GM19238 (cell line): ENCODE measurements around the gene MAFG.

Experiments used
- DNase-seq: peaks from one replicate; pipeline ENCODE4 v3.0.0; 2011; ENCODE audit warnings: low spot score; ENCODE audit not compliant: insufficient read length

MAFG gene

GRCh38 chr17:81909966-81910839 is 17.3 kb downstream of the MAFG start:
- no peak for DNase-seq

DNA sequence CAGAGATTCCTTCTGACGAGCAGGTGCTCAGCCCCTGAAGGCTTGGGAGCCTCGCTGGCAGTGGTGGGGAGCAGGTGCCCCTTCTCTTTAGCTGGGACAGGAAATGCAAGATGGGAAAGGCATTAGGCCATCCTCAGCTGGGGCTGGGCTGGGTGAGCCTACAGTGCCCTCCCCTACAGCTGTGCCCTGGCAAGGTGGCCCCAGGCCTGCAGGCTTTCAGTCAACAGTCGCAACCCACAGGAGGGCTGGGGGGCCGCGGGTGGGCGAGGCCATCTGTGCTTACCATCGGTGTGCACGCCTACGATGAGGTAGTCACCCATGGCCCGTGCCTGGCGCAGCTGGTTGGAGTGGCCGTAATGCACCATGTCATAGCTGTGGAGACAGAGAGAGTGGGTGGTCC is 18.3 kb downstream of the MAFG start:
- no peak for DNase-seq

DNA sequence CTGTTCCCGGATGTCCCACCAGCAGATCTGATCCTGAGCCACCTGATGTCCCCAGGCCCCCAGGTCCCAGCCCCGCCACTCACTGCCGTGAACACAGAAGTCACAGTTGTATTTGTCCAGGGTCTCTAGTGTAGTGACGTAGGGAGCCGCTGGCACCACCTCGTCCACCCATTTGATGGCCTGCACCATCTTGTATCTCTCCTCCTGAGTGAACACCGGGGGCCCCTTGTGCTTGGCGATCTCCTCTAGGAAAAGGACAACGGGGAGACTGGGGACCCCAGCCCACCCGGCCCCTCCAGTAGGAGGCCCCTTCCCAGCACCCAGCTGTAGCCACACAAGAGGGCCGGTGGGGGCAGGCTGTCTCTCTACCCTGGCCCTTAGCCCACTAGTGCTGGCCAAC is 18.7 kb downstream of the MAFG start:
- DNase-seq, result no peak

DNA sequence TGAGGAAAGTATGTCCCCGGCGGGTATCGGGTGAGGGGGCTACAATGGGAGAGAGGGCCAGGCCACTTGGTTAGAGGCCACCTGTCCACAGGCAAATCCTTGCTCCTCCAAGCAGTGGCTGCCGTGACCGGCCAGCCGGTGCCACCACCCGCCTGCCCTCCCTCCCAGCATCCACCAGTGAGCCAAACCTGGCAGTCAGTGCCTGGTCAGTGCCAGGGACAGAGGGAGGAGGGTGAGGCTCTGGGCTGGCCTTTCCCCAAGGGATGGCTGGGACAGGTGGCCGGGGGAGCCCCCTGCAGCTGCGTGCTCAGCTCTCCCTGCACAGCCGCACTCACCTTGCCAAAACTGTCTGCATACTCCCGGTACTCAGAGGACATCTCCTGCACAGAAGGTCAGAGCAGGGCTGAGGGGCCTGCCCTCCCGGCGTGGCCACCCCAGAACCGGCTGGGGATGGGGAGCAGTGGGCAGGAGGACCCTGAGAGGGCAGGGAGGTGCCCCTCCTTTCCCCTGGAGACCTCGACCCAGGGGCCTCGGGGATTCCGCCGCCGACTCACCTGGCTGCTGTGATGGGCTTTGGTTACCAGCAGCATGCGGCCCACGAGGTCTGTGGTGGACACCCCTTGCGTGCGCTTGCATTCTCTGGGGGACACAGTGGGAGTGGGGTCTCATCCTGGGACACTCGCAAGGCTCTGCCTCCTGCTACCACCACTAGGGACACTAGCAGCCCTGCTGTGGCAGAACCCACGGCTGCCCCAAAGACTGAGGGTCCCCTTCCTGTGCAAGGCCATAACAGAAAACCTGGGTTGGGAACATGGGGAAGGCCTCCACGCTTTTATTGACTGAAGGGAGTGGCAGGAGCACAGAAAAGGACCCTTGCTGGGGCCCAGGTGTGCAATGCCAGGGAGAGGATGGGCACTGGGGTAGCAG is 20.1 kb downstream of the MAFG start:
- no peak for DNase-seq

DNA sequence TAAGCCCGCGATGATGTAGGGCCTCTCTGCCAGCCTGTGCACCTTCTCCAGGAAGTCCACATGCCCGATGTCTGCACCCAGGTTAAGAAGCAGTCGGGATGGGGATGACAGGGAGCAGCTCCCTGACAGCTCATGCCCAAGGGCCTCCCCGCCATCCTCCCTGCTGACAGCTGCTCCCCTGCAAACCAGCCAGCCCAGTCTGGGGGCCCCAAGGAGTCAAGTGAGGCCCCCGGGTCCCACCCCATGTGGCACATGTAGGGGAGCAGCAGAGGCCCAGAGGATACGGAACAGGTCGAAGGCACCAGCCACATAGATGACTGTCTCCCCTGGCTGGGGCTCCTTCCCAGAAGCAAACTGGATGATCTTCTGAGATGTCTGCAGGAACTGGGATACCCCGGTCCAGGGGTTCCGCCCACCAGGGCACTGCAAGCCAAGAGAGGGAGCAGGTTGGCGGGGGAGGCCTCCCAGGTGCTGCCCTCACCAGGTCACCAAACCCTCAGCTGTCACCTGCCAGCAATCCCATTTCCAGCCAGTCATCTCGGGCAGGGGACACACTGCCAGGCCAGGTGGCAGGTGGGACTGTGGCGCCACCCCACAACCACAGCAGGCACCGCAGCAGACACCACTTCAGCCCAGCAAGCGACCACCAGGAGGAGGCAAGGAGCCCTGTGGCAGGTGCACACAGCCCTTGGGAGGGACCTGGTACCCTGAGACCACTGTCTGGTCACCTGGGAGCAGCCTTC is 20.9 kb downstream of the MAFG start:
- no peak for DNase-seq

DNA sequence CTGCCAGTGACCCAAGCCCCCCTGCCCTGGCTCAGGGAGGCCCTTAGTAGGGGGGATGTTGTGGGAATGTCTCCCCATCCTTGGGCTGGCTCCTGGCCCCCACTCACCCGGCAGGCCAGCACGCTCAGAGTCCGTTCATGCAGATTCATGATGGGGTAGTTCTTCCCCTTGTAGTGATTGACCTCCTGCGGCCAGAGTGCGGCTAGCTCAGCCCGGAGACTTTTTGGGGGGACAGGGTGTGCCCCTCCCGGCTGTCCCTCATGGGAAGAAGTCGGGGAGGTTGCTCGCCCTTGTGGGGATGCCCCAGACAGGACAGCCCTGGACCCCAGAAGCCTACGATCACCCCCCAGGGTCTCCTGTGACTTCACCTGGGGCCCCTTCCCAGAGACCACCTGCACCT is 21.5 kb downstream of the MAFG start:
- no peak for DNase-seq

DNA sequence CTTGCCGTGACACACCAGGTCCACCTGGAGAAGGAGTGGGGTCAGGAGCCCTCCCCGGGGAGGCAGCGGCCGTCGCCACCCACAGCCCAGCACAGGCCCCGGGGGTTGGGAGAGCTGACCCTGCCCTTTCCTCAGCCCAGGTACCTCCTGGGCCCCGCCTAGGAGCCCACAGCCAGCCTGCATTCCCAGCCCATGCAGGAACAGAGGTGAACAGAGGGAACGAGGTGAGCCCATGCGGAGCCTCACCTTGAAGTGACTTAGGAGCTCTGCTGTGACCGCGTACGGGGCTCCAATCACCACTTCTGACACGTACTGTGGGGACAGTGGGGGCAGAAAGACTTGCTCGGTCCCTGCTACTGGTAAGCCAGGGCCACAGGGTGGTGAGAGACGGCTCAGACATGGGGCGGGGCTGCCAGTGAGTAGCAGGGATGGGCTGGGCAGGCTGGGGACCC is 22.1 kb downstream of the MAFG start:
- no peak for DNase-seq

DNA sequence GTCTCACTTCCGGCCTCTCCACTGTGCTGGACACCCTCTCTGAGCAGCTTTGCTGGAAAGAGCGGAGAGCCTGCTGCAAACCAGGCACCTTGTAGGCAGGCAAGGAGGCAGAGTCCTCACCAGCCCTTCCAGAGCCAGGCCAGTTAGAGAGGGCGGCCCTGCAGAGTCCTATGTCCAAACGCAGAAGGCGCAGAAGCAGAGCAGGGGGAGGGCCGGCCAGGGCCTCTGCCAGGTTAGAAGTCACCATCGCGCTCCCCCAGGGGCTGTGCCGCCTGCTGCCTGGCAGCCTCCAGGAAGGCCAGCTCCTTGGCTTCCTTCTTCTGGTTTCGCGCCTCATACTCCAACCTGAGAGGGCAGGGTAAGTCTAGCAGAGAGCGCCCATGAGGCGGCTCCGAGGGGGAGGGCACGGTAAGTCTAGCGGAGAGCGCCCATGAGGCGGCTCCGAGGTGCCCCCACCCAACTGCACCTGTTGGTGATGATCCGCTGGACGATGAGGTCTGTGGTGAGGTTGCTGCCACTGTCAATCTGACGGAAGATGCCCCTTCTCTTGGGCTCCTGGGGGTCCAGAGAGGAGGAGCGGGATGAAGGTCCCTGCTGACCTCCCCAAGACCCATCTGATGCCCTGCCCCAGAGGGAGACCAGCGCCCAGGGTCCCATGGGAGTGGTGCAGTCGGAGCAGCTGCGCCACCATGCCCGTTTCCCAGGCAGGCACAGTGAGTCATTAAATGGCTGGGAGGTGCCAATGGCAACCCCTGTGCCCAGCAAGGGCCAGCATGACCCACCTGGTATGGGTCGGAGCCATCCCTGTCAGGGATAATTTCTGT is 22.7 kb downstream of the MAFG start:
- no peak for DNase-seq

DNA sequence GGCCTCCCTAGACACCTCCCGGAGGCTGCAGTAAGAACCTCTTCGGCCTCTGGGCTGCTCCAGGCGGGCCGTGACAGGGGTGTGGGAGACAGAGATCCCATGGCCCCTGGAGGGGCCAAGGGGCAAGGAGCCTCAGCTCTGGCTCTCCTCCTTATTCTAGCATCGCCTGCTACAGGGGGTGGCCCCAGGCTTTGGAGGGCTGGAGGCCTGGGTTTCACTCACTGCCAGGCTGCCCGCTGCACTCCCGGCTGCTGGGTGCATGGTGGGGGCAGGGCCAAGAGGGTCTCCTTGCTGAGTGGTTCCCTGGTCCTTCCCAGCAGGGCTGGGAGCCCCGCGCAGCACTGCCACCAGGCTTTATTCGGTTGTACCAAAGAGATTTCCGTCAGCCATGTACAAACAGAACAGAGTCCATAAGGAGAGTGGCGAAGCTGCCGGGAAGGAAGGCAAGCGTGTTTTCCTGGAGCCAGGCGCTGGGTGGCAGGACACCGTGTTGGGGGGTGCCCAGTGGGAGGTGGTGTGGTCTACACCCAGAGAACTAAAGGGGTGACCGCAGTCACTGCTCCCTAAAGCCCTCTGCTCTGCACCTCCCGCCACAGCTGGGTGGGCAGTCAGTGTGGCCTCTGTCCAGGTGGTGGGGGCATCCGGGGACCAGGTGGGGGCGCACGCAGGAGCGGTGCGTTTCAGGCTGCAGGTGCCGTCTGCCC is 23.5 kb downstream of the MAFG start:
- no peak for DNase-seq

- DNase-seq, result no peak
These were observed 24.1 kb downstream of the MAFG start for GRCh38 chr17:81903415-81903831.

DNA sequence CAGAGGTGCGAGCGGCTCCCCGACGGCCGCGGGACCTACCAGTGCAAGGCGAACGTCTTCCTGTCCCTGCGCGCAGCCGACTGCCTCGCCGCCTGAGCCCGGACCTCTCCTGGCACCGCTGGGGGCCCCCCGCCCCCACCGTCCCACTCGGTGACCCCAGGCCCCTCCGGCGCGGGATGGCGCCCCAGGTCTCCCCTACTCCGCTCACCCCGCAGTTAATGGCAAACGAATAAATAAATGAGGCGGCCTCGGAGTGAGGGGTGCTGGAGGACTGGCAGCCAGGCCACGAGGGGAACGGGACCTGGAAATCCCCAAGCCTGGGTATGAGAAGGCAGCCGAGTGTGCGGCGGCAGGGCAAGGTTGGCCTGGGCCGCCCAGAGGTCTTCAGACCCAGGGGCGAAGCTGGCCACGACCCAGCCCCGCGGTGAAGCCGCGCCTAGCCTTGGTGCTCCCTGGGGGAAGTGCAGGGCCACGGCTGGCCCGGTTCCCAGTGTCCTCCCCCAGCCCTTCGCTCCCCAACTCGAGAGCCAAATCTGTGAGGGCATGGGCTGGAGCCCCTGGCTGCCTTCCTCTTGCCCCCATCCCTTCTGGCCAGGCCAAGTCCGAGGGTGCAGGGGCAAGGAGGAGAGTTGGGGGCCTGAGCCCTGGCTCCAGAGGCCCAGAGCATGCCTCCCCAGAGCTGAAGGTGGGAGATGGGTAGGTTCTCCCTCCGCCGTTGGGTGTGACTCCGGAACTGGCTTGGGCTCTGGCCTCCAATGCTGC is 24.7 kb downstream of the MAFG start:
- no peak for DNase-seq

- DNase-seq, result no peak
These were observed 25.4 kb downstream of the MAFG start, which contains the start of gene NPB for GRCh38 chr17:81902023-81902652. Gene NPB, plus strand, starts transcription at chr17:81902238. Its CDS starts 40 bp downstream, at chr17:81902278.

DNA sequence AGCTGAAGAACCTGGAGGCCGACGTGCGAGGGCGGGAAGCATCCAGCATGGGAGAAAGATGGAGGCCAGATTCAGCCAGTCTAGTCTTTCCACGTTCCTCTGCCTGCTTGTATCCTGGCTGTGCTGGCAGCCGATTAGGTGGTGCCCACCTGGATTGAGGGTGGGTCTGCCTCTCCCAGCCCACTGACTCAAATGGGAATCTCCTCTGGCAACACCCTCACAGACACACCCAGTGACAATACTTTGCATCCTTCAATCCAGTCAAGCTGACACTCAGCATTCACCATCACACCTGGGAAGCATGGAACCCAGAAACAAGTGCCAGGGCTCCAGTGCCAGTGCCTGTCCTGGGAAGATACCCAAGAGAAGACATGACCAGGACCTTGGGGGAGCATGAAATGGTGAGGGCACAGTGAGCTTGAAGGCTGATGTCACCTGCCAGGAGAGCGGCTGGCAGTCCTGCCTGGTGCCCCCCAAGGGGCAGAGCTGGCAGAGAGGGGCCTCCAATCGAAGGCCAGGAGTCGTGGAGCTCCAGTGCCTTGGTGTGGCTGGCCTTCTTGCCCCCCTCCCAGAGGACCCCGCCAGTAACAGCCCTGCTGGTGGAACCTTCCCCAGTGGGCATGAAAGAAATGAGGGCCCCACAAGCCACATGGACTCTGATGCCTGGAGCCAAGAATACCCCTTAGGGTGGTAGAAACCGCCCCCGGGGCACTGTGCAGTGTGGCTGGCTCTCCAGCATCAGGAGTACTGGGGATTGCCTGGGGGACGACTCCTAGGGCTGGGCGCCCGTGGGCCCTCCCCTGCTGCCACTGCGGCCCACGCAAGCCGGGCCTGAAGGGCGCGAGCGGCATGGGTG is 26.1 kb downstream of the MAFG start:
- no peak for DNase-seq

DNA sequence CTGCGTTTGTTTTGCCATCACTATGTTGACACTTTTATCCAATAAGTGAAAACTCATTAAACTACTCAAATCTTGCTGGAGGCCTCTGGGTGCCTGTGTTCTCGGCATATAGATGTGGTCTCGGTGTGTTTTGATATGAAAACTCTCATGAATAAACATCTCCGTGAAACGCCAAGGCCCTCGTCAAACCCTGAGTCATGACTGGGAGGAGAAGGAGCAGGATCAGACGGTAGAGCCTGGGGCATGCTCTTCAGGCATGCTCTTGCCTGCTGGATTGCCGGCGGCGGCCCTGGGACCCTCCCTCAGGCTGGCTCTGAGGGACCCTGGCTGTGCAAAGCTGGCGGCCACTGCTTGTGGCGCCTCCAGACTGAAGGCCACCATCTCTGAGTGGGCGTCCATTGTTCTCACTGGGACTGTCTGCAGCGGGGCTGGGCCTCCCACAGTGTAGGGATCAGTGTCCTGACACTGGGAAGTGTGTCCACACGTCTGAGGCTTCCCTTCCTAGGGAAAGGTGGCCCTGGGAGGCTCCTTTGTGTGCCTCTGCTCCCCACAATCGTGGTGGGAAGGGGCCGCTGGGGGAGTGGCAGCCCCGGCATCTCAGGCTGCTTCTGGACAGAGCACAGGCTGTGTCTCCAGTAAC is 27.2 kb downstream of the MAFG start:
- no peak for DNase-seq

DNA sequence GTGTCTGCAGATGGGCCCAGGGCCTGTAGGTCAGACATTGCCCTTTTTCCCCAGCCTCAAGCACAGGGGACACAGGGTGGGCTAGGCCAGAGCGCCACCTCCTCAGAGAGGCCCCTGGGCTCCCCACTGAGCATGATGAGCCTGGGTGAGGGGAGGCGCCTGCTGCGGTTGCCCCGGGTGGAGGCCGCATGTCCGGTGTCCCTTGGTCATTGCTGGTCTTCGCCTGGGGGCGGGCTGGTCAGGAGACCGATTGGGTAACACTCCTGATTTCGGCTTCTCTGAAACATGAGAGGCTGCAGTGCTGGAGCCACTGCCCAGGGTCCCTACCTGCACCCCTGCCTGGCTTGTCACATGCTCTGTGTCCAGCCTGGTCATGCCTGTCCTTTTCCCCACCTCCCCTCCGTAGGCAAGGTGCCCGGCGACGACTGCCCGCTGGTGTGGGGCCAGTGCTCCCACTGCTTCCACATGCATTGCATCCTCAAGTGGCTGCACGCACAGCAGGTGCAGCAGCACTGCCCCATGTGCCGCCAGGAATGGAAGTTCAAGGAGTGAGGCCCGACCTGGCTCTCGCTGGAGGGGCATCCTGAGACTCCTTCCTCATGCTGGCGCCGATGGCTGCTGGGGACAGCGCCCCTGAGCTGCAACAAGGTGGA is 27.9 kb downstream of the MAFG start:
- DNase-seq, result no peak

DNA sequence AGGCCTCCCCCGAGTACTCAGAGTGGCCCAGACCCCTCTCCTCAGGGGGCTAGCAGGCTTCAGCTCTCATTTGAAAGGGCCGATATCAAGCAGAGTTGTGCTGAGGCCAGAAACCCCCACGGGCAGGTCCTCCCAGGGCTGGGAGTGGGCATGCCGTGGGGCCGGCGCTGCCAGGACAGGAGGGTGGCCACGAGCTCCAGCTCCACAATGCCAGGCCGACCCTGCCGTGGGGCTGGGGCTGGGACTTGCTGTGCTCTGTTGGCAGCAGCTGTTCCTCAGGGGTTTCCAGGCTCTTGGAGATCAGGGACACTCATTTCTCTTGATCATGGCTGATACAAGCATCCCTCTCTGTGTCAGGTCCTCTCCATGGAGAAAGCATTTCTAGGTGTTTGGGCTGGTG is 28.6 kb downstream of the MAFG start:
- no peak for DNase-seq
